A549 (cell line): ENCODE results near the gene DACH2.

ENCODE experiments used
- EHMT2 ChIP-seq: fragments of 200-600 bp; sonication (generic); IDR thresholded peaks from 2 replicates; pipeline ENCODE4 v1.6.1; 2016; ENCODE audit warnings: antibody characterized with exemption, low read depth, mild to moderate bottlenecking, moderate library complexity
- POLR2A ChIP-seq: IDR thresholded peaks from 2 replicates; pipeline ENCODE4 v1.6.1; 2012; ENCODE audit warnings: mild to moderate bottlenecking, low read length
- RFX5 ChIP-seq: fragments of 450-650 bp; IDR thresholded peaks from 2 replicates; pipeline ENCODE4 v1.7.1; 2014; ENCODE audit warnings: antibody characterized with exemption, mild to moderate bottlenecking, moderate library complexity
- TF ChIP-seq, protein P1 (sequence below): fragments of >200 bp; sonication (Bioruptor Twin); formaldehyde crosslinking; IDR thresholded peaks from 3 replicates; pipeline ENCODE4 v1.5.1; 2016
- TF ChIP-seq, protein P2 (sequence below): fragments of 450-650 bp; IDR thresholded peaks from 2 replicates; pipeline ENCODE4 v1.6.1; 2014; ENCODE audit warnings: antibody characterized with exemption

DNA sequence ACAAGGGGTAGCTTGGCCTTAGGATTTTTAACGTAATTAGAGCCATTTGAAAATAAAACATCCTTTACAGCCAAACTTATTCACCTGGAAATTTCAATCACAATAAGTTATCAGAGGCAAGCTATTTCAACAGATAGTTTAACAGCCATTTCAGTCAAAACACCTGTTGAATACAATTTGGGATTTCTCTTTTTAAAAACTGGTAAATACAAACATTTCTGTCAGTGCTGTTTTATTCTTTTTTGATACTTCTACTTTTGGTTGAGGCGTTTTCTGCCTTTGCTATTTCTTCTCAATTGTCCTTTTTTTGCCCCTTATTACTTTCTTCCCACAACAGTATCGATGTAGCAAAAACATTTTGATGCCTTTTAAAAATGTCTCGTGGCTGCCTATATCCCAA is 2.1 kb upstream of the DACH2 start:
- TF ChIP-seq, protein P1, sequence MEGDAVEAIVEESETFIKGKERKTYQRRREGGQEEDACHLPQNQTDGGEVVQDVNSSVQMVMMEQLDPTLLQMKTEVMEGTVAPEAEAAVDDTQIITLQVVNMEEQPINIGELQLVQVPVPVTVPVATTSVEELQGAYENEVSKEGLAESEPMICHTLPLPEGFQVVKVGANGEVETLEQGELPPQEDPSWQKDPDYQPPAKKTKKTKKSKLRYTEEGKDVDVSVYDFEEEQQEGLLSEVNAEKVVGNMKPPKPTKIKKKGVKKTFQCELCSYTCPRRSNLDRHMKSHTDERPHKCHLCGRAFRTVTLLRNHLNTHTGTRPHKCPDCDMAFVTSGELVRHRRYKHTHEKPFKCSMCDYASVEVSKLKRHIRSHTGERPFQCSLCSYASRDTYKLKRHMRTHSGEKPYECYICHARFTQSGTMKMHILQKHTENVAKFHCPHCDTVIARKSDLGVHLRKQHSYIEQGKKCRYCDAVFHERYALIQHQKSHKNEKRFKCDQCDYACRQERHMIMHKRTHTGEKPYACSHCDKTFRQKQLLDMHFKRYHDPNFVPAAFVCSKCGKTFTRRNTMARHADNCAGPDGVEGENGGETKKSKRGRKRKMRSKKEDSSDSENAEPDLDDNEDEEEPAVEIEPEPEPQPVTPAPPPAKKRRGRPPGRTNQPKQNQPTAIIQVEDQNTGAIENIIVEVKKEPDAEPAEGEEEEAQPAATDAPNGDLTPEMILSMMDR: no peak
- TF ChIP-seq EHMT2 (no peak), RFX5 (no peak), POLR2A (no peak)
- TF ChIP-seq, protein P2, sequence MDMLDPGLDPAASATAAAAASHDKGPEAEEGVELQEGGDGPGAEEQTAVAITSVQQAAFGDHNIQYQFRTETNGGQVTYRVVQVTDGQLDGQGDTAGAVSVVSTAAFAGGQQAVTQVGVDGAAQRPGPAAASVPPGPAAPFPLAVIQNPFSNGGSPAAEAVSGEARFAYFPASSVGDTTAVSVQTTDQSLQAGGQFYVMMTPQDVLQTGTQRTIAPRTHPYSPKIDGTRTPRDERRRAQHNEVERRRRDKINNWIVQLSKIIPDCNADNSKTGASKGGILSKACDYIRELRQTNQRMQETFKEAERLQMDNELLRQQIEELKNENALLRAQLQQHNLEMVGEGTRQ: no peak
